ENCODE data around the gene NELFB.
A peak's percentile ranks its signal among the peaks of the same experiment; 100 is the strongest.

Gene NELFB

DNA sequence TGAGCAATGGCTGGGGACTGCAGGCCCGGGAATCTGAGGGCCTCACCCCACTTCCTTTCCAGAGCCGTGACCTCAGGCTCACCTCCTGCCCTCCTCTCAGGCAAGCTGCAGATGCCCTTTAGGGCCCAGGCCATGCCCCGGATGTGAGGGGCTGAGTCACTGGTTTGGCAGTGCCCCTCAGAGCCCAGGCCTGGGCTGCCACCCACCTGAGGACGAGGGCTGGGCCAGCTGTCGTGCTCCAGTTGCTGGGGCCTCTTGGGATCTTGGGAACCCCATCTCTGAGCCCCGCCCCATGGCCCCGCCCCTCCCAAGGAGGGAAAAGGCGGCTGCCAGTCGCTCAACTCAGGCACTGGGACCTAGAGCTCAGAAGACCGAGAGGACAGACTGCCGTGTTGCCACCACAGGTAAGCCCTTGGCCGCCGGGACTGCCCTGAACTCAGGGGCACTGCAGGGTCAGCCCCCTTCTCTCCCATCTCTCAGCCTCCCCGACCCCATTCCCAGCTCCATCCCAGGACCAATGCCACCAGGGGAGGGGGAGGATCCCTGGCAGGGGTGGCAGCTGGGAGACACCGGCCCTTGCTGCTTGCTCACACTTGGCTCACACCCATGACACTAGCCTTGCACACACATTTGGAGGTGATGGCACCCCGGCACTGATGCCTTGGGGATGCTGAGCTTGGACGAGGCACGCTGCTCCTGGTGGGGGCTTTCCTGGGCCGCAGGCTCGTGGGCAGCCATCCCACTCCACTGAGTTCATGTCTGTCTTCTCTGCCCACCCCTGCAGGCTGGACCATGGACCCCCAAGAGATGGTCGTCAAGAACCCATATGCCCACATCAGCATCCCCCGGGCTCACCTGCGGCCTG, 30.1 kb upstream of the NELFB start, which contains the start of gene CYSRT1:
CYSRT1 (plus strand) TSS at position 345 of the 865 bp plus-strand sequence; CDS start at position 793, 448 bp downstream.
- TF ChIP-seq, protein P1, sequence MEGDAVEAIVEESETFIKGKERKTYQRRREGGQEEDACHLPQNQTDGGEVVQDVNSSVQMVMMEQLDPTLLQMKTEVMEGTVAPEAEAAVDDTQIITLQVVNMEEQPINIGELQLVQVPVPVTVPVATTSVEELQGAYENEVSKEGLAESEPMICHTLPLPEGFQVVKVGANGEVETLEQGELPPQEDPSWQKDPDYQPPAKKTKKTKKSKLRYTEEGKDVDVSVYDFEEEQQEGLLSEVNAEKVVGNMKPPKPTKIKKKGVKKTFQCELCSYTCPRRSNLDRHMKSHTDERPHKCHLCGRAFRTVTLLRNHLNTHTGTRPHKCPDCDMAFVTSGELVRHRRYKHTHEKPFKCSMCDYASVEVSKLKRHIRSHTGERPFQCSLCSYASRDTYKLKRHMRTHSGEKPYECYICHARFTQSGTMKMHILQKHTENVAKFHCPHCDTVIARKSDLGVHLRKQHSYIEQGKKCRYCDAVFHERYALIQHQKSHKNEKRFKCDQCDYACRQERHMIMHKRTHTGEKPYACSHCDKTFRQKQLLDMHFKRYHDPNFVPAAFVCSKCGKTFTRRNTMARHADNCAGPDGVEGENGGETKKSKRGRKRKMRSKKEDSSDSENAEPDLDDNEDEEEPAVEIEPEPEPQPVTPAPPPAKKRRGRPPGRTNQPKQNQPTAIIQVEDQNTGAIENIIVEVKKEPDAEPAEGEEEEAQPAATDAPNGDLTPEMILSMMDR (IDR thresholded peaks at IDR 0.05; ENCODE audit: borderline replicate concordance, insufficient read depth, low read depth, low read length), result no peak
- peak within 1 kb of the TSS; percentile 70 for H3K4me3 ChIP-seq (ENCODE audit: low read depth, low read length)

DNA sequence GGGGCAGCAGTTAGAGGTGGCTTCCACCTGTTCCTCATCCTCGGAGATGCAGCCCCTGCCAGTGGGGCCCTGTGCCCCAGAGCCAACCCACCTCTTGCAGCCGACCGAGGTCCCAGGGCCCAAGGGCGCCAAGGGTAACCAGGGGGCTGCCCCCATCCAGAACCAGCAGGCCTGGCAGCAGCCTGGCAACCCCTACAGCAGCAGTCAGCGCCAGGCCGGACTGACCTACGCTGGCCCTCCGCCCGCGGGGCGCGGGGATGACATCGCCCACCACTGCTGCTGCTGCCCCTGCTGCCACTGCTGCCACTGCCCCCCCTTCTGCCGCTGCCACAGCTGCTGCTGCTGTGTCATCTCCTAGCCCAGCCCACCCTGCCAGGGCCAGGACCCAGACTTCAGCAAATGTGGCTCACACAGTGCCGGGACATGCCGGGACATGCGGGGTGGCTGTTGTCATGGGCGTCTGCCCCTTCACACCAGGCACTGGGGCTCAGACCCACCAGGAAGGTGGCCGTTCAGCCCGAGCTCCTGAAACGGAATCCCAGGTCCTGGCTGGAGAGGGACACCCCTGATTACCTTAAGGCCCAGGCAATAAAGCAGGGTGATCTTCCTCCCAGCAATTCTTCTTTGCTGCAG, 29.3 kb upstream of the NELFB start:
- TF ChIP-seq, protein P1 (IDR thresholded peaks at IDR 0.05; ENCODE audit: borderline replicate concordance, insufficient read depth, low read depth, low read length), result no peak
- no peak overlapping the region for H3K4me3 ChIP-seq (ENCODE audit: low read depth, low read length)

DNA sequence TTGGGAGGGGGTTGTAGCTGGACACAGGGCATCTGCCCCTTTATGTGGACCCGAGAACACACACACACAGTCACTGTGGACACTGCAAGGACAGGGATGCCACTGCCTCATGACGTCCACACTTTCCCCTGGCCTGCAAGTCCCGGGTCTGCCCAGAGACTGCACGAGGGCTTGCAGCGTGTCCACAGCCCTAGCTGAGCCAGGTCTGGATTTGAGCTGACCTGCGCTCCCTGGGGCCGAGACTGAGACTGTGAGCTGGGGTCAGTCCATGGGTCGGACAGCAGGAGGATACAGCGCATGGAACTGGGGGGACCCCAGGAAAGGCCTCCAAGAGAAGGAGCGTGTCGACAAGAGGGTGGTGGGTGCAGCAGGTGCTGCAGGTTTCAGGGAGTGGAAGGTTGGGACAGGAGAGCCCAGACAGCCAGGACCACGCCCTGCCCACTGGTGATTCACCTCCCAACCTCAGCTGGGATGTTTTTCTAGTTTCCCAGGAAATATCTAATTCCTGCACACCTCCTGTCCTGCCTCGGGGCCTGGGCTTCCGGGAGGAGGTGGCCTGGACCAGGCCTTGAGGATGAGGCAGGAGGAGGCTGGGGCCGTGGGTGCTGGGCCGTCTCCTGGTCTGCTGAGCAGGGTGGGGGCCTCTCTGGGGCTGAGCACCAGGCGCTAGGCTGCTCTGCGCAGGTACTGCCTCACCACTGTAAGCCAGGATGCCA, 28.6 kb upstream of the NELFB start:
- no peak overlapping the region for H3K4me3 ChIP-seq (ENCODE audit: low read depth, low read length)

DNA sequence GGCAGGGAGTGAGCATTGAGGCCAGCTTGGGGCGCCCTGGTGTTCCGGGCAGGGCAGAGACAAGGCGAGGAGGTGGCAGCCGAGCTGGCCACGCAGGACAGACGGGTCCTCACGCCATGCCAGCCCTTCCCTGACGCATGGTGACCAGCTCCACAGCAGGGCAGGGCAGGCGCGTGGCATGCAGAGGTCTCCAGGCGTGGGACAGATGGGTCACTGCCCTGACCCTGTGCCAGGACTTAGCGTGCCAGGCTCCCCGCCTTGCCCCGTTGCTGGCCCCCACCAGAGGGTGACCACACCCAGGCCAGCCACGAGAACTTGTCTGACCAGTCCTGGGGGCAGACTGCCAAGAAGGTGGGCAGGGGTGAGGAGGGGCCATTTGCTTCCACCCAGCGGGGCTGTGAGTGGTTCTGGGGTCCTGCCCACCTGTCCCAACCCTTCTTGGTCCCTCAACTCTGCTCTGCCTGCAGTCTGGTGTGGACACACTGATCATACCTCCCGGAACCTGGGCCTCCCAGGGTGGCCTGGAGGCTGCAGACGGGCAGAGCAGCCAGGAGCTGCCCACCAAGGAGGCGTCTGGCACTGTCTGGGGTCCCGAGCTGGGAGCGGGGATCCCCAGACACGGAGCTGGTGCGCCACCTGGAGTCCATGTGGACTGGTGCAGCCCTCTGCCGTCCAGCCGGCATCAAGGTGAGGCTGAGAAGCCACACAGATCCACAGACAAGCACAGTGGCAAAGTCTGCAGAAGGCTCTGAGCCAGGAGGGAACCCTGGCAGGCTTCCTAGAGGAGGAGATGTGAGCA, 27.9 kb upstream of the NELFB start, which contains the start of gene RNF224:
RNF224 (plus strand) TSS at position 449 of the 799 bp plus-strand sequence. CDS start 834 bp downstream, outside the sequence.
- TF ChIP-seq, protein P1 (IDR thresholded peaks at IDR 0.05; ENCODE audit: borderline replicate concordance, insufficient read depth, low read depth, low read length), result peak; percentile 95
- H3K4me3 ChIP-seq (ENCODE audit: low read depth, low read length), result no peak within 1 kb of the TSS

More for the DNA sequence above, 28.6 kb upstream of the NELFB start:
- TF ChIP-seq, protein P1 (IDR thresholded peaks at IDR 0.05; ENCODE audit: borderline replicate concordance, insufficient read depth, low read depth, low read length), result no peak

DNA sequence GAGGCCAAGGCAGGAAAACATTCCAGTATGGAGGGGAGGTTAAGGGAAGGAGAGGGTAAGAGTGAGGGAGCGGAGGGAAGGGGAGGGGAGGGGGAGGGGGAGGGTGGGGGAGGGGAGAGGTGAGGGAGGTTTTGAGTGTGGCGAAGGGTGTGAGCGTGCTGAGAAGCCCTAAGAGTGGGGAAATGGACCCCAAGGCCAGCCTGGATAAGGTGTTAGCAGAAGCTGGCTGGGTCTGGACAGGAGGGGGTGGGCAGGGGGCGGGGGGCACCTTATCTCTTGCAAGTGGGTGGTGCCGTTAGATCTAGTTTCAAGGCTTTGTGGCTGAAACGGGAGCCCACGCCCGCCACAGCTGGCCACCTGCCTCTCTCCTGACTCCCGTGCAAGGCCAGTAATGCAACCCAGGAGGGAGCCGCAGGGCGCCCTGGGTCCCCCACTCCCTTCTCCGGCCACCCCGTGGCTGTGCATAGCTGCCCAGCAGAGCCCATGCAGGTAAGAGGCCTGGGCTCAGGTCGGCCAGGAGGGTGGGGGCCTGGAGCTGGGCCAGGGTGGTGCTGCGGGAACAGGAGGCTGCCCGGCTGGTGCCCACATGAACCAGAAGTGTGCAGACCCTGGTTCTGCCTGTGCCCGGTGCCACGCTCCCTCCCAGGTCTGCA, 27.1 kb upstream of the NELFB start:
- no peak overlapping the region for H3K4me3 ChIP-seq (ENCODE audit: low read depth, low read length)
- TF ChIP-seq, protein P1 (IDR thresholded peaks at IDR 0.05; ENCODE audit: borderline replicate concordance, insufficient read depth, low read depth, low read length), result no peak

DNA sequence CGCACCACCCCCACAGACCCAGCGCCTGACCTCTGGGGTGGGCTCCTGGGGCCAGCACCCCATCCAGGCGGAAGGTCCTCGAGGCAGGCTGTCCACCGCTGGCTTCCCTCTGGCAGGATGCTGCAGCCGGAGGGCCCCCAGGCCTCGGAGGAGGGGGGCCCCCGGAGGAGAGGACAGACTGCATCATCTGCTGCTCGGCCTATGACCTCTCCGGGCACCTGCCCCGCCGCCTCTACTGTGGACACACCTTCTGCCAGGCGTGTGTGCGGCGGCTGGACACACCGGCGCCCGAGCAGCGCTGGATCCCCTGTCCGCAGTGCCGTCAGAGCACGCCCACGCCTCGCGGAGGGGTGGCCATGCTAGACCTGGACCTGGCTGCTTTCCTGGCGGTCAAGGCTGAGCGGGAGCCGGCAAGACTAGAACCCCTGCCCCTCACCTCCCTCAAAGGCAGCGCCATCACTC, 26.6 kb upstream of the NELFB start:
- TF ChIP-seq, protein P1 (IDR thresholded peaks at IDR 0.05; ENCODE audit: borderline replicate concordance, insufficient read depth, low read depth, low read length), result no peak
- no peak overlapping the region for H3K4me3 ChIP-seq (ENCODE audit: low read depth, low read length)

All from GM12875 (cell line).